H7 (cell line): ENCODE measurements around the gene BNC2. TPM values are rescaled to one million over a fixed set of nuclear protein-coding genes. Genes with fewer than 3 reads are reported as not detected.

Source experiments
- DNase-seq: peaks from one replicate; pipeline ENCODE4 v3.0.0; 2012
- H3K27me3 ChIP-seq: 2 replicates; pipeline ENCODE4 v1.6.0; 2011; ENCODE audit warnings: mild to moderate bottlenecking, low read length; ENCODE audit not compliant: control insufficient read depth, insufficient read depth
- H3K36me3 ChIP-seq: replicated peaks from 2 replicates; pipeline ENCODE4 v1.5.1; 2011; ENCODE audit warnings: low read length; ENCODE audit not compliant: control insufficient read depth, insufficient read depth
- H3K4me3 ChIP-seq: 2 replicates; pipeline ENCODE4 v1.5.1; 2011; ENCODE audit warnings: low read depth, mild to moderate bottlenecking, control low read depth, low read length, moderate library complexity; ENCODE audit not compliant: insufficient read depth
- total RNA-seq: library from RNA; depleted of rRNA; stranded (reverse); fragments of >200 nt; shearing (Covaris generic); gene quantifications from 2 replicates; pipeline ENCODE4 v1.2.3, GENCODE V29; 2014

BNC2 gene
- total RNA-seq, 1 experiment from 2014 or later, result 7.9 TPM

GRCh38 chr9:16405421-16405820 lies 465.0 kb downstream of the BNC2 start:
- no peaks in the 10 kb centered on the region for H3K36me3 ChIP-seq
- H3K27me3 ChIP-seq, result no peaks in the 10 kb centered on the region
- H3K4me3 ChIP-seq, result no peak overlapping the region
- no peak for DNase-seq

DNA sequence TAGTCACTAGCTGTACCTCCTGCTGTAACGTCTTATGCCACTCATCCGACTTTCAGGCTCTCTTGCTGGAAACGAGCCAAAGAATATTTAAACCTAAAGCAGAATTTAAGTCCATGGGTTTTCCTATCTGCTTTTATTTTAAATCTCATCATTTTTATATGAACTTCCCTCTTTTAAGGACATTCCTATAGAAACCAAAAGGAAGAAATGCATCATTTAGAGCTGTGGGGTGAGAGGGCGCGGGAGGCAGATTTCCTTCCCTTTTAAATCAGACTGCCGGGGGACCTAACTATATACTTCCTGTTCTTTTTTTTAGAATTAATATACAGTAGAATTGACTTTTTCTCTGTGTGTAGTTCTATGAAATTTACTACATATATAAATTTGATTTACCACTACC lies 468.8 kb downstream of the BNC2 start:
- no peak overlapping the region for H3K4me3 ChIP-seq
- no peaks in the 10 kb centered on the region for H3K27me3 ChIP-seq
- no peak for DNase-seq

GRCh38 chr9:16398691-16399090 lies 471.8 kb downstream of the BNC2 start:
- Histone ChIP-seq H3K4me3 (no peak overlapping the region), H3K36me3 (no peaks in the 10 kb centered on the region), H3K27me3 (no peaks in the 10 kb centered on the region)
- DNase-seq, result no peak

More for the DNA sequence above, 468.8 kb downstream of the BNC2 start:
- H3K36me3 ChIP-seq, result no peaks in the 10 kb centered on the region

GRCh38 chr9:16396389-16396788 lies 474.1 kb downstream of the BNC2 start:
- Histone ChIP-seq H3K36me3 (no peaks in the 10 kb centered on the region), H3K27me3 (no peaks in the 10 kb centered on the region), H3K4me3 (no peak overlapping the region)
- DNase-seq, result no peak

- Histone ChIP-seq H3K27me3 (no peaks in the 10 kb centered on the region), H3K36me3 (no peaks in the 10 kb centered on the region), H3K4me3 (no peak overlapping the region)
- no peak for DNase-seq
Observed at GRCh38 chr9:16391369-16391768, 479.1 kb downstream of the BNC2 start.

DNA sequence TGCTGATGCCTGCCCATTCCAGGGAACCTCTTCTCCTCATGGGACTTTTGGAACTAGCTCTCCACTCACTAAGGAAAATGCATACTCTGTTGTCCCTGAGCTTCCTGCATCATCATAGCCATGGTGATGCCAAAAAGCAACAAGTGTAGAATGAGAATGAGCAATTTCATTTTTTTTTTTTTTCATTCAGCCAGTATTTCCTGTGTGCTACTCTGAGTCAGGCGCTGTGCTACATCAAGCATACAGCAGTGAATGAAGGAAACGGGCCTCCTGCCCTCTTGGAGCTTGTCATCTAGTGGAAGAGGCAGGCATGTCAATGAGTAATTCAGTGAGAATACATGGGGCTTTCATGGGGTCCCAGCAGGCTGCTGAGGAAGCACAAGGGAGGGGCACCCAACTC lies 483.1 kb downstream of the BNC2 start:
- H3K36me3 ChIP-seq, result no peaks in the 10 kb centered on the region
- no peaks in the 10 kb centered on the region for H3K27me3 ChIP-seq
- no peak overlapping the region for H3K4me3 ChIP-seq
- no peak for DNase-seq

DNA sequence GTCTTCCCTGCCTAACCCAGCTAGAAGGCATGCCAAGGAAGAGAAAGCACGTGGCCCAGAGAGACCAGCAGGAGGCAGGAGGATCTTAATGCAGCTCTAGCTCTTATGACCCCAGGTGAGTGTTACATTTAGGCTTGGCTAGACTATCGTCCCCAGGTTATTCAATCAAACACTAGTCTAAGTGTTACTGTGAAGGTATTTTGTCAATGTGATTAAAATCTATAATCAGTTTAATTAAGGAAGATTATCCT lies 483.7 kb downstream of the BNC2 start:
- Histone ChIP-seq H3K36me3 (no peaks in the 10 kb centered on the region), H3K27me3 (no peaks in the 10 kb centered on the region), H3K4me3 (no peak overlapping the region)
- no peak for DNase-seq

DNA sequence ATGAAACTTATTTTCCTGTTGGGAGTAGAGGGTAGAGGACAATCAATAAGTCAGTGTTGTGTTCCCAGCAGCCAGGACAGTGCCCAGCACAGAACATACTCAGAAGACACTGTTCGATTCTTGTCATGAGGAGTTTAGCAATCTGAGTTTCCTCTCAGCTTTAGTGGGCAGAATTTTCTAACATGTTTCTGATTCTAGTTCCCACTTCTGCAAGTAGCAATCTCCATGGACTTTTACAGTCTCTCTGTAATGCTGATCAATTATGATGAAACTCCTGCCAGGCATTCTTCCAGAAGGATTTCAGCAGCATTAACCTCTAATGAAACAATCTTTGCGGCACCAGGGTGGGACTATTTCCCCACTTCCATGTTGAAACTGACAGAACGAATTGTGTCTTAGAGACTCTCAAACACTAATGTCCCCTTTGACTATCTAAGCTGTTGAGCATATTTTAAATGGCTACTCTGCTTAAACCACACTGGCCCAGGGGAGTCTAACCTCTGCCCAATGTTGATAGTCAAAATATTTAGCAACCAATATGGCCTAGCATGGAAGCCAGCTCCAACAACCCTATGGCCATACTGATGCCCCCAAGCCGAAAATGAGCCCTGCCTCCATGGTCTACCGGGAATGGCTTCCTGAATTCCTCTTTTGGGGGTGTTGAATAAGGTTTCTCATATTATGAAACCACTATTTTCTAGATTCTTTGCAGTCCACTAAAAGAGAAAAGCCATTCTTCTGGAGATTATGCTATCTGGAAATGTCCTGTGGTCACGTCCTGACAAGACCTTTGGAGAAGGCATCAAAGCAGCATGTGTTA lies 484.3 kb downstream of the BNC2 start:
- H3K4me3 ChIP-seq, result no peak overlapping the region
- H3K27me3 ChIP-seq, result no peaks in the 10 kb centered on the region
- no peaks in the 10 kb centered on the region for H3K36me3 ChIP-seq
- no peak for DNase-seq

DNA sequence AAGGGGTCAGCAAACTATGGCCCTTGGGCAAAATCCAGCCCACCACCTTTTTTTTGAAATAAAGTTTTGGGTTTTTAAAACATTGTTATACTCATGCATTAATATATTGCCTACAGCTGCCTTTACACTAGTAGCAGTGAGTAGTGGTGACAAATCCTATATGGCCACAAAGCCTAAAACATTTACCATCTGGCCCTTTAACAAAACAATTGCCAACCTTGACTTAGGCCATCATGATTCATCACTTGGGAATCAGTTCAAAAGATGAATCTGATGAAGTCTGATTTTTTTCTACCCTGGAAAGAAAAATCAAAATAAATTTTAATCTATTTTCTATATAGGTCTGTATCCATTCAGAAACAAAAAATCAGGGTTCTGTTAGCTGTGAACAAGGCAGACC lies 484.9 kb downstream of the BNC2 start:
- no peaks in the 10 kb centered on the region for H3K27me3 ChIP-seq
- no peak overlapping the region for H3K4me3 ChIP-seq
- no peaks in the 10 kb centered on the region for H3K36me3 ChIP-seq
- DNase-seq, result no peak

DNA sequence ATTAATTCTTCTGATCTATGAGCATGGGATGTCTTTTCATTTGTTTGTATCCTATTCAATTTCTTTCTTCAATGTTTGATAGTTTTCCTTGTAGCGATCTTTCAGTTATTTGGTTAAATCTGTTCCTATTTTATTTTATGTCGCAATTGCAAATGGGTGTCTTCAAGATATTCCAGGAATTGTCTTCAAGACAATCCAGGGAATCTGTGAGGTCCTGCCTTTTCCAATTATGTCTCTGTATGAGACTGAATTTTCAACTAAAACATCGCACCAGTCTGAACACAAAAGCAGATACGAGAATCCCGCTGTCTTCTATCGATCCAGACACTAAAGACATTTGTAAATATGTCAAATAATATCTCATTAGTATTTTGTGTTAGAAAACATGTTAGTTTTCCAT lies 485.5 kb downstream of the BNC2 start:
- H3K27me3 ChIP-seq, result no peaks in the 10 kb centered on the region
- no peak for DNase-seq
- no peaks in the 10 kb centered on the region for H3K36me3 ChIP-seq
- no peak overlapping the region for H3K4me3 ChIP-seq

GRCh38 chr9:16377311-16377710 lies 493.2 kb downstream of the BNC2 start:
- H3K27me3 ChIP-seq, result no peaks in the 10 kb centered on the region
- no peaks in the 10 kb centered on the region for H3K36me3 ChIP-seq
- DNase-seq, result no peak
- H3K4me3 ChIP-seq, result no peak overlapping the region

- H3K27me3 ChIP-seq, result no peaks in the 10 kb centered on the region
- no peak overlapping the region for H3K4me3 ChIP-seq
- H3K36me3 ChIP-seq, result no peaks in the 10 kb centered on the region
- no peak for DNase-seq
Observed at GRCh38 chr9:16371306-16371705, 499.2 kb downstream of the BNC2 start.

- H3K4me3 ChIP-seq, result no peak overlapping the region
- DNase-seq, result no peak
Observed at GRCh38 chr9:16370647-16371046, 499.8 kb downstream of the BNC2 start.

DNA sequence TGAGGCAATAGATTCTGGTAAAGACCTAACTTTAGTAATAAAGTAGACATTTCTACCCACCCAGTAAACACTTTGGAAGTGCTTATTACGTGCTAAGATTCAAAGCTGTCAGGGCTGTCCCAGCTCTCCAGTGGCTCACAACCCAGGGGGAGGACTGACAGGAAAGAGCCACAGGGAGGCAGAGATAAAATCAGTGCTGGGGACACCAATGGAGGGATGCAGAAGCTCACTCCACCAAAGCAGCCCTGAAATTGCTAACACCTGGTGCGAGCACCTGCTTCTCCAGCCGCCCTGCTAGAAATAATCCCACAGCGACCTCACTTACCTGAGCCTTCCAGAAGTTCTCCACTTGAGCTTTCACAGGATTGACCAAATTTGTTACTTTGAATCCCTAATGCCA lies 501.0 kb downstream of the BNC2 start:
- Histone ChIP-seq H3K27me3 (no peaks in the 10 kb centered on the region), H3K4me3 (no peak overlapping the region), H3K36me3 (no peaks in the 10 kb centered on the region)
- DNase-seq, result no peak

More at GRCh38 chr9:16370647-16371046, 499.8 kb downstream of the BNC2 start:
- H3K36me3 ChIP-seq, result no peaks in the 10 kb centered on the region
- H3K27me3 ChIP-seq, result no peaks in the 10 kb centered on the region

DNA sequence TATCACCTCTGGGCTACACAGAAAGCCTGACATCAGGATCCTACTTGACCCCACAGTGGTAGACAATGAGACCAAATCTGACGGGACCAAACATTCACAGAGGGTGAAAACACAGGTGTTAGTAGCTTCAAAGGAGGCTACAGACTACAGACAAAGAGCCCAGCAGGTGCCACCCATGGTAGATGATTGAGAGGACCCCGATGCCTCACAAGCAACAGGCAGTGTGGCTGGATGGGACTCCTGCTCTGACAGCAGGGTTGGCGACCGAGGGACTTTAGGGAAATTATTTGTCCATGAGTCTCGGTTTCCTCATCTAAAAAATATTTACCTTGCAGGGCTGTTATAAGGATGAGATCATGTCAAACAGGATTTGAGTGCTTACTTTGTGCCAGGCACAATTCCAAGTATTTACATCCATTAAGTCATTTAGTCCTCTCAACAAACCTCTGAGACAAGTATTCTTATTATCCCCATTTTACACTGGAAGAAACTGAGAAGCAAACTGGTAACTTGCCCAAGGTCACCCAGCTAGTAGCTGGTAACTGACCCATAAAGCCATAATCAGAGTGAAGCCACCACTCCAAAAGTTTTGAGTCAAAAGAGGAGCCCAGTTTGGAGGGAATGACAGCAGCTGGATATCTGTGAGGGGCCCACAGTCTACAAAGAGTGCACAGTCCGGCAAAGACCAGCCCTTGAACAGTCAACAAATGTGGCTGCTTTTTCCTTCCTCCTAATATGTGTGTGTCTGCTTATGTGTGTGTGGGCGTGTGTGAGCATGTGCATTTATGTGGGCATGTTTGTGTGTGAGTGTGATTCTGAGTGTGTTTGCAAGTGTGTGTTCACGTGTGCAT lies 502.0 kb downstream of the BNC2 start:
- Histone ChIP-seq H3K27me3 (no peaks in the 10 kb centered on the region), H3K36me3 (no peaks in the 10 kb centered on the region), H3K4me3 (no peak overlapping the region)
- no peak for DNase-seq
